GM23248 (cell line): ENCODE data around the gene IL36G.

ENCODE experiments used
- EZH2 ChIP-seq: fragments of 200-600 bp; sonication (generic); IDR thresholded peaks from 2 replicates; pipeline ENCODE4 v1.6.1; 2018; ENCODE audit warnings: antibody characterized with exemption, mild to moderate bottlenecking; ENCODE audit not compliant: insufficient read depth, poor library complexity, severe bottlenecking
- EZH2phosphoT487 ChIP-seq: fragments of 200-600 bp; sonication (generic); IDR thresholded peaks from 2 replicates; pipeline ENCODE4 v1.6.1; 2018; ENCODE audit warnings: antibody characterized with exemption, moderate library complexity, mild to moderate bottlenecking, low read depth; ENCODE audit not compliant: insufficient read depth

DNA sequence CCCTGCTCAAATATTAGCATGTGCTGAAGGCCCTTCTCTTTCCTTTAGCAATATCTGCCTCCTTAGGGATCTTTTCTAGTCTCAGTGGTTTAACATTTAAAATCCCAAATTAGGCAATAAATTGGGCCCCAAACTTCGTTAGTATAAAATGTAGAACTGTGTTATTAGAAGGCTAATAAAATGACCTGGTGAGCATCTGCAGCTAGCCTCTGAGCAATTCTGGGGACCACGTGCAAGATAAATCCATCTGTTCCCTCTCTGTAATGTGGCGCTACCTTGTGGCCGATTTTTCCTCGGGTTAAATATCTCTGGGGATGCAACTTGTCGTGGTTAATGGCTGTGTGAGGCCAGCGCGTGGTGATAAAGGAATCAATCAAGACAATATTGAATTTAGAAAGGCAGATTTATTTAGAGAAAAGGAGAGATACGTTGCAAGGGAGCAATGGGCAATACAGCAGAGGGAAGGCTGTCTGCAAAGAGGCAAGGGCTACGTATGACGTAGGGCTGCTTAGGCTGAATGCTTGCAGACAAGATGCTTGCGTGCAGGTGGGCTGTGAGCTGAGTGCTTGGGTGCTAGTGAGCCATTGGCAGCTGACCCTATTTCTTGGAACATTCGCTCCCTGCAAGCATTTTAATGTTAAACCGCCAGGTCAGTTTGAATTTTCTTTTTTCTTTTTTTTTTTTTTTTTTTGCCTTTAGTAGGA, 18.5 kb upstream of the IL36G start:
- TF ChIP-seq EZH2 (no peak), EZH2phosphoT487 (no peak)
